ENCODE measurements around the gene LACC1.
A peak's percentile ranks its signal among the peaks of the same experiment; 100 is the strongest.

Gene LACC1

DNA sequence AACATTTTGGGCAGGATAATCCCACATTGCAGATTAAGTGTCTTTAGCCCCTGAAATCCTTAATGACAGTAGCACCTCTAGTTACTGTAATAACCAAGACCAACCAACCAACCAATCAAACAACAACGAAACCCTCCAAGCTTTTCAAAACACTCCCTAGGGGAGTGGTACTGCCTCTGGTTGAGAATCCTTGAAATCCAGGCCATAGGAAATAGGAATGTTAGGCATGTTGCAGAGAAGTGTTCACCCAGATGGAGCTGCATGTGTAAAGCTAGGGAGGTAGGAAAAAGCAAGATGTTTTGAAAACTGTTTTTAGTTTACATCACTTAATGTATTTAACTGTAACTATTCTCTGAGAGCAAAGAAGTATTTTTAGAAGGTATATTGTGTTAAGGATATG is 4.5 kb downstream of the LACC1 start:
- no peak overlapping the region for H3K4me3 ChIP-seq (ENCODE audit: low read depth, low read length)
- TF ChIP-seq, protein P1, sequence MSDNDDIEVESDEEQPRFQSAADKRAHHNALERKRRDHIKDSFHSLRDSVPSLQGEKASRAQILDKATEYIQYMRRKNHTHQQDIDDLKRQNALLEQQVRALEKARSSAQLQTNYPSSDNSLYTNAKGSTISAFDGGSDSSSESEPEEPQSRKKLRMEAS (IDR thresholded peaks at IDR 0.05; ENCODE audit: low read depth, low read length): no peak
- TF ChIP-seq MYC (IDR thresholded peaks at IDR 0.05; ENCODE audit: low read depth, low read length): no peak
- TF ChIP-seq, protein P2, sequence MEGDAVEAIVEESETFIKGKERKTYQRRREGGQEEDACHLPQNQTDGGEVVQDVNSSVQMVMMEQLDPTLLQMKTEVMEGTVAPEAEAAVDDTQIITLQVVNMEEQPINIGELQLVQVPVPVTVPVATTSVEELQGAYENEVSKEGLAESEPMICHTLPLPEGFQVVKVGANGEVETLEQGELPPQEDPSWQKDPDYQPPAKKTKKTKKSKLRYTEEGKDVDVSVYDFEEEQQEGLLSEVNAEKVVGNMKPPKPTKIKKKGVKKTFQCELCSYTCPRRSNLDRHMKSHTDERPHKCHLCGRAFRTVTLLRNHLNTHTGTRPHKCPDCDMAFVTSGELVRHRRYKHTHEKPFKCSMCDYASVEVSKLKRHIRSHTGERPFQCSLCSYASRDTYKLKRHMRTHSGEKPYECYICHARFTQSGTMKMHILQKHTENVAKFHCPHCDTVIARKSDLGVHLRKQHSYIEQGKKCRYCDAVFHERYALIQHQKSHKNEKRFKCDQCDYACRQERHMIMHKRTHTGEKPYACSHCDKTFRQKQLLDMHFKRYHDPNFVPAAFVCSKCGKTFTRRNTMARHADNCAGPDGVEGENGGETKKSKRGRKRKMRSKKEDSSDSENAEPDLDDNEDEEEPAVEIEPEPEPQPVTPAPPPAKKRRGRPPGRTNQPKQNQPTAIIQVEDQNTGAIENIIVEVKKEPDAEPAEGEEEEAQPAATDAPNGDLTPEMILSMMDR (IDR thresholded peaks at IDR 0.05; ENCODE audit: low read depth, low read length): no peak
- no peak for TF ChIP-seq POLR2A (IDR thresholded peaks at IDR 0.05; ENCODE audit: extremely low read depth, insufficient read length)
- no peak for DNase-seq (ENCODE audit: low read depth)

DNA sequence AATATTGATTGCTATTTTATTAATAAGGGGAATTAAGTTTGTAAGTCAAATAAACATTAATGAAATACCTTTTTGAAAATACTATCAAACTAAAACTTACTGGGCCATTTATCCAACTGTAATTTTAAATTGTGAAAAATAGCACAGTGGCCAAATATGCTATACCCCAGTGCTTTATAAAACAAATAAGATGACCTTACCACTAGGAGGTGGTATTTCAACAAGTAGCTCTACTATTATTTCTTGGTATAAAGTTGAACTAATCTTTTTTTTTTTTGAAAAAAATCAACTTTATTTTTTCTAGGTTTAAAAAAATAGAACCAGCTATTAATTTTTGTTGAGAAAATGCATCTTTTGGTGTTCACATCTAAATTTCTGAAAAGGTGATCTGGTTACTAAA is 14.7 kb downstream of the LACC1 start:
- TF ChIP-seq POLR2A (IDR thresholded peaks at IDR 0.05; ENCODE audit: extremely low read depth, insufficient read length) (no peak), MYC (IDR thresholded peaks at IDR 0.05; ENCODE audit: low read depth, low read length) (no peak)
- TF ChIP-seq, protein P1 (IDR thresholded peaks at IDR 0.05; ENCODE audit: low read depth, low read length): no peak
- TF ChIP-seq, protein P2 (IDR thresholded peaks at IDR 0.05; ENCODE audit: low read depth, low read length): no peak
- no peak overlapping the region for H3K4me3 ChIP-seq (ENCODE audit: low read depth, low read length)
- peak; percentile 4 for DNase-seq (ENCODE audit: low read depth)

DNA sequence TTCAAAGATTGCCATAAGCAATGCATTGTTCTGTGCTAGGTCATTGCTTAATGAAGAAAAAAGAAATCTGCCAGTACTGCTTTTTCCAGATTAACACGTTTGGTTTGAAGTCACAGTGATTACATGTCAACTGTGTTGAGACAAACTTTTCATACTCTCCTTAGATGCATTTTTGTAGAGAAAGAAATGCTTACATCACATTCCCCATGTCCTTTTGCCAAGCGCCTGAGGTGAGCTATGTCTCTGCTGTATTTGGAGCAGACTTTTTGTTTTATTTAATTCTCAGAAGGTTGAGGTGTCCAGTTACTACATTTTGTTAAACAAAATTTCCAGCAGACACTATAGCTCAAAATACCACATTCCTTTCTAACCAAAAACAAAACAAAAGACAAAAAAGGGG is 16.2 kb downstream of the LACC1 start:
- no peak overlapping the region for H3K4me3 ChIP-seq (ENCODE audit: low read depth, low read length)
- no peak for DNase-seq (ENCODE audit: low read depth)
- TF ChIP-seq POLR2A (IDR thresholded peaks at IDR 0.05; ENCODE audit: extremely low read depth, insufficient read length) (no peak), MYC (IDR thresholded peaks at IDR 0.05; ENCODE audit: low read depth, low read length) (no peak)
- TF ChIP-seq, protein P2 (IDR thresholded peaks at IDR 0.05; ENCODE audit: low read depth, low read length): no peak
- TF ChIP-seq, protein P1 (IDR thresholded peaks at IDR 0.05; ENCODE audit: low read depth, low read length): no peak

DNA sequence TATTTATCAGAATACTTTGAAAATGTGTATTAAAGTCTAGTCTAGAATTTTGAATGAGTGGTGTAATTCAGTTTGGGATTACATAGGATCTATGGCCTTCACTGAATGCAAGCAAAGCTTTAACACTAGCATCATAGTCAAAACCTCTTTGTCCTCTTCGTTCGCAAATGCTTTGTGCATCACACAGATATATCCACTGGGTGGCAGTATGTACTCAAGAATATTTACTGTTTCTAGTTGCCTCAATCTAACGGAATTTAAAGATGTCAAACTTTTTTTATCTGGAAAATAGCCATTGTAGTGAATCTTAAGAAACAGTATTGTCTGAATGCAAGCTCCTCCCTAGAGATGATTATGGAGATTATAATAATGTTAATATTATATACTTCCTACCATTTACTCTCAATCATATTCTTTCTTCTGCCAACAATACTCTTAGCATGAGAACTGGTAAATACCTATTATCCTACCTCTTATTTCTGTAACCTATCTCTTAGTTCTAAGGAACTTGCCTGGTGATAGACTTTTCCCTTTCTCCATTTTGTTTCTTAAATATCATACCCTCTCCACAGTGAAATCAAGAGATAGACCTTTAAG is 25.8 kb downstream of the LACC1 start:
- no peak overlapping the region for H3K4me3 ChIP-seq (ENCODE audit: low read depth, low read length)
- peak; percentile 68 for DNase-seq (ENCODE audit: low read depth)
- TF ChIP-seq, protein P1 (IDR thresholded peaks at IDR 0.05; ENCODE audit: low read depth, low read length): no peak
- TF ChIP-seq, protein P2 (IDR thresholded peaks at IDR 0.05; ENCODE audit: low read depth, low read length): peak; percentile 58

DNA sequence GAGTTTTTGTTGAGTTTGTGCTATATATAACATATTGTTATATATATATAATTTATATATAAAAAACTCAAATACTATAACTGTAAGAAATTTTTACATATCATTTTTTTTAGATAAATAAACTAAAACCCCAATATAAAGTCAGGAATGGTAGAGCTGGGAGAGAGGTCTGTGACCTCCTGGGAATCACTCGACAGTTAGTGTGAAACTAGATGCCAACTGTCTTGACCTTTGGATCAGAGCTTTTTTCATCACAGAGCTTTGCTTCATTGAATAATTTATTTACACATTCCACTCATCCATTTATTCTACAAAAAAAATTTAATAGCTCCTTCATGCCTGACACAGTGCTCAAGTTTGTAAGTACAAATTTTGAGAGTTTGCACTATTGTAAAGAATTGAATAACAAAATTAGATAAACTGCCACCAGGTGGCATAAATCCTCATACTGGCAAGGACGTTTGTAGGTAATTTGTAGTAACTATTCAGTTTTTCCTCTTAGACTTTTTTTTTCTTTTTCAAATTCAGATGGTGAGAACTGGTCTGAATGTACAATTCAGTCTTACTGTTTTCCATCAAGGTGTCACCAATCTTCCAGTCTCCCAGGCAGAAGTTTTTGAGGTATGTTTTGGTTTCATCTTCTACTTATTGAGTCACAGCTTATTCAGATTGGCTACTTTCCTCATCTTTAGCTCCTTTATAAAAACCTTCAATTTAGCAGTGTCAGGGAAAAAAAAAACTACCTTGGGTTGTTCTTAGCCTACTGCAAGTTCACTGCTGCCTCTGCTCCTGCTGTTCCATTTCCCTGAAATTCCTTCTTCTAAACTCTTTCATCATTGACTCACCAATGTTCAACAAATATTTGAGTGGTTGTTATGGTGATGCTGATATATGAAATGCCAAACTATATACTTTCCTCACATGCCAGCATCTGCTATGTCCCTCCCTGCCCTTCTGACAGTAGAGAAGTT is 28.7 kb downstream of the LACC1 start:
- DNase-seq (ENCODE audit: low read depth): peak; percentile 40
- no peak for TF ChIP-seq MYC (IDR thresholded peaks at IDR 0.05; ENCODE audit: low read depth, low read length)
- TF ChIP-seq, protein P1 (IDR thresholded peaks at IDR 0.05; ENCODE audit: low read depth, low read length): no peak
- TF ChIP-seq, protein P2 (IDR thresholded peaks at IDR 0.05; ENCODE audit: low read depth, low read length): peak; percentile 29
- H3K4me3 ChIP-seq (ENCODE audit: low read depth, low read length): no peak overlapping the region

Measured in NB4 (cell line).